HG03066 (cell line): Measurements from ENCODE around the gene PPP2R5D.
"Not testable (repeated sequence)": the region's sequence is repeated elsewhere in the genome, so short reads cannot be mapped to it uniquely, and the experiment has no call there.

Experiments used
- ATAC-seq: cut with Tn5 transposase; IDR thresholded peaks from one replicate; pipeline ENCODE4 v1.9.1; 2021; ENCODE audit warnings: low read depth; ENCODE audit not compliant: unreplicated experiment

PPP2R5D gene

GRCh38 chr6:42988486-42989020 lies 4.2 kb downstream of the PPP2R5D start:
- no peak for ATAC-seq

GRCh38 chr6:42989923-42990322 lies 5.6 kb downstream of the PPP2R5D start:
- ATAC-seq, result no peak

- no peak for ATAC-seq
Observed at GRCh38 chr6:42993445-42993844, 9.1 kb downstream of the PPP2R5D start.

- no peak for ATAC-seq
Observed at GRCh38 chr6:42996513-42996912, 12.1 kb downstream of the PPP2R5D start.

GRCh38 chr6:42998205-42998604 lies 13.8 kb downstream of the PPP2R5D start:
- not testable (repeated sequence) for ATAC-seq

GRCh38 chr6:43001843-43002242 lies 17.5 kb downstream of the PPP2R5D start:
- no peak for ATAC-seq

- ATAC-seq, result no peak
Observed at GRCh38 chr6:43005844-43006243, 21.5 kb downstream of the PPP2R5D start.

- no peak for ATAC-seq
Observed at GRCh38 chr6:43006251-43006650, 21.9 kb downstream of the PPP2R5D start.

DNA sequence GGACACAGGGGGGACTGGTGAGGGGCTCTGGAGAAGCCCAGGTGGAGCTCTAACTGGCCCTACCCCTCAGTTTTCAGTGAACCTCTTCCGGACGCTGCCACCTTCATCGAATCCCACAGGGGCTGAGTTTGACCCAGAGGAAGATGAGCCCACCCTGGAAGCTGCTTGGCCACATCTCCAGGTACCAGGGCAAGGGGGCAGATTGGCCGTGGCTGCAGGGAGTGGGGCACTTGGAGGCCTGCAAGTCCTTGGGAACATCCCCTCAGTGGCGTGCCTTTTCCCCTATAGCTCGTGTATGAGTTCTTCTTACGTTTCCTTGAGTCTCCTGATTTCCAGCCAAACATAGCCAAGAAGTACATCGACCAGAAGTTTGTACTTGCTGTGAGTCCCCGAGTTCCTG lies 22.8 kb downstream of the PPP2R5D start:
- ATAC-seq, result no peak

DNA sequence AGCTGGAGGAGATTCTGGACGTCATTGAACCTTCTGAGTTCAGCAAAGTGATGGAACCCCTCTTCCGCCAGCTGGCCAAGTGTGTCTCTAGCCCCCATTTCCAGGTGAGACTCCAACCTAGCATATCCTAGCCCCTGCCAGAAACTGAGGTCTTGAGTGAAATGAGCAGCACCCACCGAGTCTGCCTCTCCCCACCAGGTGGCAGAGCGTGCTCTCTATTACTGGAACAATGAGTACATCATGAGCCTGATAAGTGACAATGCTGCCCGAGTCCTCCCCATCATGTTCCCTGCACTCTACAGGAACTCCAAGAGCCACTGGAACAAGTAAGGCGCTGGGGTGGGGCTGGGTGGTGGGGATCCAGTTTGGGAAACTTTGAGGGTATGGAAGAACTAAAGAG lies 24.8 kb downstream of the PPP2R5D start:
- no peak for ATAC-seq

GRCh38 chr6:43011207-43011606 lies 26.8 kb downstream of the PPP2R5D start:
- no peak for ATAC-seq

DNA sequence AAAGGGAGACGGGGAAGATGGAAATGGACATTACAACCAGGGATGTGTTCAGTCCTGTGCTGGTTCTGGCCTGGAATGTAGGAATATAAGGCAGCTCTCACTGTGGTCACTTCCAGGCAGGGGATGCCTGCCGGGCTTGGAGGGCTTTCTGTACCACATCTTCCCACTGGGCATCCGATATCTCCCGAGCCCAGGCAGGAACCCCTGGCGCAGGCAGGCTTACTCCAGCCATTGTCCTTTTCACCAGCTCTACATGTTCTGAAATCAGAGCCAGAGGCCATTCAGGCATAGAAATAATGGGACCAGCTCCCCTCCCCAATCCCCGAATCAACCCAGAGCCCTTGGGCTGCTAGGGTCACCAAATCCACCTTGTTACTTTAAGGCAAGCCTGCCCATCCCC lies 28.0 kb downstream of the PPP2R5D start:
- ATAC-seq, result no peak

GRCh38 chr6:43013097-43013842 lies 28.9 kb downstream of the PPP2R5D start:
- ATAC-seq, result peak; percentile 1

DNA sequence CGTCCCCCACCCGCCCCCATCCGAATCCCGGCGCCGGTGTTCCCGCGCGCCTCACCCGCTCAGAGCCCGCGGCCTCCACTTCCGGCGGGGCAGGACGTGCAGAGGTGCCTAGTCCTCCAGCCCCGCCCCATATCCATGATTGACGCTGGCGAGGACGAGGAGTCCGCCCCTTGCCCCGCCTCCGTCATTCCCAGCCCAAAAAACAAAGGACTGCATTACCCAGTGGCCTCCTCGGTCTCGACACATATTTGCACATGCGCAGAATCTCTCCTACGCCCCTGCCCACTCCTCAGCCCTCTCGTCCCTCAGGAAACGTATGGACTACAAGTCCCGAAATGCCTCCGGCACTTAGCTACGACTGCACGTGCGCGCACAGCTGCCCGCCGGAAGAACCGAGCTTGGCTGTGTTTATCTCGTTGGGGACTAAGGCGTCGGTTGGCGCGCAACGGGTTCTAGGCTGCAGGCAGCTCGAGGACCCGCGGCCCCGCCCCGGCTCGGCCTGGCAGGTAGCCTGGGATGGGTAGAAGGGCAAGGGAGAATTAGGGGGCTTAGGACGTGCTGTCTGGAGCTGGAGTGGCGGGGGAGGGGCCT lies 29.6 kb downstream of the PPP2R5D start, which contains the start of the genes KLHDC3 and MEA1:
Gene KLHDC3 (plus strand): TSS at position 407 of the 591 bp plus-strand sequence. CDS start 2,944 bp downstream, outside the sequence.
Gene MEA1 (minus strand): TSS at position 104 of the 591 bp plus-strand sequence. CDS start 133 bp downstream, outside the sequence.
- peak; percentile 98 for ATAC-seq

- no peak for ATAC-seq
Observed at GRCh38 chr6:43014434-43014909, 30.1 kb downstream of the PPP2R5D start.

DNA sequence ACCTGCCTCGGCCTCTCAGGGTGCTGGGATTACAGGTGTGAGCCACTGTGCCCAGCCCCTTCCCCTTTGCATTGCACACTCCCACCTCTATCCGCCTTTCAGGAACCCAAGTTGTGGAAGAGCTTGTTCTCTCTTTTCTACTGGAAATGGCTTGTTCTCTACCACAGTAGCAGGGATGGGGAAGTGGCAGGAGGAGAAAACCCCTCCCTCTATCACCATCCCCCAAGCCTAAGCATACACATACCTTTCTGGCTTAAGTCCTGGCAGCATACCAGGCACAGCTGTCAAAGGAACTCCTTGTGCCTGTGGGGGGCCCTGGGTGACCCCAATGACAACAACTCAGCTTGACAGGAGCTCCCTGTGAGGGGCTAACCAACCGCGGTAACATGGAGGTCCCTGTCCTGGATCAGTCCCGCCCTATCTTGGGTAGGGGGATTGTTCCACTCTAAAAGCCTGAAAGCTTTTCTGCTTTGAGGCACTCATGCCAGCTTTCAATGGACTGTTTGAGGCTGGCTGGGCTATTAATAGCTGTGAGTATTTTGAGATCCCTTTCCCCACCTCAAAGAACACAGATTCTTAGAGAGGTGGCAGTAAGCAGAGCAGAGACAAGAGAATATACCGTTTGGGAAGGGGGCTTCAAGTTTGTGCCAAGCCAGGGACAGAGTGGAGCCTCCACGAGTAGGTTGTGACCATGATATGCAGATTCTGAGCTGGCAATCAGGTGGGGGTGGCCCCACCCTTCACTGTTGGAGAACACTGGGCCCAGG lies 32.0 kb downstream of the PPP2R5D start:
- ATAC-seq, result no peak

- no peak for ATAC-seq
Observed at GRCh38 chr6:43016943-43017334, 32.6 kb downstream of the PPP2R5D start.

- no peak for ATAC-seq
Observed at GRCh38 chr6:43019152-43019551, 34.8 kb downstream of the PPP2R5D start.

DNA sequence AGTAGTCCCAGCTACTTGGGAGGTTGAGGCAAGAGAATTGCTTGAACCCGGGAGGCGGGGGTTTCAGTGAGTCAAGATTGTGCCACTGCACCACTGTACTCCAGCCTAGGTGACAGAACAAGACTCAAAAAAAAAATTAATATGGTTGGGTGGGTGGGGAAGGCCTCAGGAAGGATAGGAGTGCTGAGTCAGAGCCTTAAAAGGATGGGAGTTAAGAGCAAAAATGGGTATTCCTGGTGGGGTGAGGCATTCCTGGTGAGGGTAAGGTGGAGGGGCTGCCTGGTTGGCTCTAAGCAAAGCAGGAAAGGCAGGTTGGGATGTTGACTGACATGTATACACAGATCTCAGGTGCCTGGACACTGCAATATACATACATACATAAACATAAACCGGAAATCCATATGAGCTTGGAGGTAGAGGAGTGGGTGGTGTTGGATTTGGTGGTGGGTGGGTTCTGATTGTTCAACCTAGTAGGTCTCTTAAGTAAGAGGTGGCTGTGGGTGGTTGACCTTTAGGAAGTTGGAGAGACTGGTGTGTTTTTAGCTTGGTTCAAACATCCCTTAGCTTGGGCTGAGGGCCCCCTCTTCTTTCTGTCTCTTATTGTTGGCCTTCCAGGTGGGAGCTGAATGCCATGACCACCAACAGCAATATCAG lies 35.8 kb downstream of the PPP2R5D start:
- ATAC-seq, result no peak

- no peak for ATAC-seq
Observed at GRCh38 chr6:43020847-43021246, 36.5 kb downstream of the PPP2R5D start.
